Gastroesophageal sphincter (tissue), 4 donors: Measurements from ENCODE around the gene GSDMA. TPM values are rescaled to one million over a fixed set of nuclear protein-coding genes. Genes with fewer than 3 reads are reported as not detected.

Experiments
- ATAC-seq: fragments of 150-250 bp; one replicate; pipeline ENCODE4 v1.9.1; 2016; ENCODE audit warnings: mild to moderate bottlenecking, moderate library complexity
- H3K27ac ChIP-seq, 4 donors: fragments of 200-600 bp; sonication (generic) in 3 of 4; 1 replicate in 3 of 4; 2 replicates in 1 of 4; pipeline ENCODE4 v1.5.1; 2016 to 2019
- H3K27me3 ChIP-seq: fragments of 200-600 bp; sonication (generic); one replicate; pipeline ENCODE4 v1.5.1; 2019
- H3K36me3 ChIP-seq, 2 donors: fragments of 200-600 bp; sonication (generic); one replicate each; pipeline ENCODE4 v1.5.1; 2019; ENCODE audit warnings: control low read depth in 1 of 2
- H3K4me1 ChIP-seq, 3 donors: fragments of 200-600 bp; sonication (generic); 1 replicate in 2 of 3; 2 replicates in 1 of 3; pipeline ENCODE4 v1.5.1; 2016 to 2019; ENCODE audit warnings: control low read depth in 2 of 3
- H3K4me3 ChIP-seq, 2 donors: fragments of 200-600 bp; sonication (generic); one replicate each; pipeline ENCODE4 v1.5.1; 2019; ENCODE audit warnings: mild to moderate bottlenecking in 1 of 2, moderate library complexity in 1 of 2
- H3K9me3 ChIP-seq, 3 donors: fragments of 200-600 bp; sonication (generic); one replicate each; pipeline ENCODE4 v1.5.1; 2017 to 2019; ENCODE audit warnings: control low read depth in 2 of 3
- CTCF ChIP-seq, 4 experiments: fragments of 200-600 bp in 2 of 4; fragments of 450-650 bp in 2 of 4; sonication (generic) in 1 of 4; IDR thresholded peaks; one replicate each; pipeline ENCODE4 v1.5.1; 2017 to 2019; ENCODE audit warnings: antibody characterized with exemption in 4 of 4, mild to moderate bottlenecking in 2 of 4, moderate library complexity in 2 of 4
- EP300 ChIP-seq: sonication (generic); formaldehyde crosslinking; IDR thresholded peaks from one replicate; pipeline ENCODE4 v1.6.1; 2017; ENCODE audit warnings: antibody characterized with exemption, mild to moderate bottlenecking
- POLR2A ChIP-seq, 2 donors: fragments of 450-650 bp; IDR thresholded peaks; one replicate each; pipeline ENCODE4 v1.6.1; 2017; ENCODE audit warnings: antibody characterized with exemption in 2 of 2, mild to moderate bottlenecking in 2 of 2, moderate library complexity in 1 of 2
- POLR2AphosphoS5 ChIP-seq: sonication (generic); formaldehyde crosslinking; IDR thresholded peaks from one replicate; pipeline ENCODE4 v1.6.1; 2017; ENCODE audit warnings: antibody characterized with exemption
- WGBS, 2 donors: methylation state at CpG; one replicate each; pipeline ENCODE4 v1.1.5; 2018; ENCODE audit warnings: low coverage in 1 of 2; 5-methylcytosine and 5-hydroxymethylcytosine counted together
- total RNA-seq, 4 donors: library from RNA; depleted of rRNA; stranded (reverse); fragments of >200 nt; gene quantifications; one replicate each; pipeline ENCODE4 v1.1.0, GENCODE V29; 2016

The GSDMA gene
- total RNA-seq, 4 donors from 2014 or later = 0.35 to 1.6 (median 0.54) TPM; not detected in 1

GRCh38 chr17:39923230-39923629, 39.6 kb upstream of the GSDMA start:
- no peaks in the 10 kb centered on the region for H3K27me3 ChIP-seq
- H3K4me1 ChIP-seq = peaks cover 0 to 39% (median 16%) of the 10 kb centered on the region in 3 donors
- H3K36me3 ChIP-seq = peaks cover 0 to 57% of the 10 kb centered on the region in 2 donors
- no peaks in the 10 kb centered on the region for H3K9me3 ChIP-seq
- no peak overlapping the region for H3K27ac ChIP-seq
- TF ChIP-seq POLR2AphosphoS5 = no peak
- no peak for TF ChIP-seq EP300
- TF ChIP-seq CTCF (IDR thresholded peaks at IDR 0.05) = no peak
- TF ChIP-seq POLR2A (IDR thresholded peaks at IDR 0.05) = no peak
- WGBS, 2 donors = 50% methylated on average over 1 of the region's 6 CpGs; no CpG with 5 or more reads in 1 of the 2 donors
- ATAC-seq = no peak
- H3K4me3 ChIP-seq = no peak overlapping the region

GRCh38 chr17:39923836-39924690, 38.7 kb upstream of the GSDMA start:
- Histone ChIP-seq H3K4me1 (peaks cover 4 to 47% (median 23%) of the 10 kb centered on the region in 3 donors), H3K27ac (no peak overlapping the region), H3K36me3 (peaks cover 0 to 54% of the 10 kb centered on the region in 2 donors), H3K4me3 (no peak overlapping the region), H3K27me3 (no peaks in the 10 kb centered on the region), H3K9me3 (no peaks in the 10 kb centered on the region)
- TF ChIP-seq POLR2AphosphoS5 (no peak), CTCF (IDR thresholded peaks at IDR 0.05) (no peak), POLR2A (IDR thresholded peaks at IDR 0.05) (no peak), EP300 (no peak)
- WGBS, 2 donors = 50 to 84% methylated on average over 1 to 10 of the region's 17 CpGs
- no peak for ATAC-seq

DNA sequence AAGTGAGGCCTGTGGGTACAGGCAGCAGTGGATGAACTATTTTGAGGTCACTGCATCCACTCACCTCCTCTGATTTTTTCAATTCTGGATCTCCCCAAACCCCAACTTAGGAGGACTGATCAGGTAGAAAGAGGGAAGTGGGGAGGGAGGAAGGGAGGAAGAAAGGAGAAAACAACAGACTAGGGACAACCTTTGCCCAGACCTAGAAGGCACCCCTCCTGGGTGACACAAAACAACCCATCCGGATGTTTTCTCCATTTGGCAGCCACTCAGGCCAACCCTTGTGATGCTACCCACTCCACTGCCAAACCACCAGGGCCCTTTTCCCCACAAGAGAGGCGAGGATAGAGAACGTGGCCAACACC, 38.1 kb upstream of the GSDMA start:
- Histone ChIP-seq H3K4me3 (no peak overlapping the region), H3K27ac (no peak overlapping the region), H3K36me3 (peaks cover 0 to 47% of the 10 kb centered on the region in 2 donors), H3K27me3 (no peaks in the 10 kb centered on the region), H3K4me1 (peaks cover 4 to 53% (median 24%) of the 10 kb centered on the region in 3 donors), H3K9me3 (no peaks in the 10 kb centered on the region)
- 60% methylated on average over 3 of the region's 3 CpGs; no CpG with 5 or more reads in 1 of the 2 donors for WGBS, 2 donors
- TF ChIP-seq POLR2AphosphoS5 = no peak
- no peak for TF ChIP-seq EP300
- TF ChIP-seq POLR2A (IDR thresholded peaks at IDR 0.05) = no peak
- no peak for TF ChIP-seq CTCF (IDR thresholded peaks at IDR 0.05)
- no peak for ATAC-seq

DNA sequence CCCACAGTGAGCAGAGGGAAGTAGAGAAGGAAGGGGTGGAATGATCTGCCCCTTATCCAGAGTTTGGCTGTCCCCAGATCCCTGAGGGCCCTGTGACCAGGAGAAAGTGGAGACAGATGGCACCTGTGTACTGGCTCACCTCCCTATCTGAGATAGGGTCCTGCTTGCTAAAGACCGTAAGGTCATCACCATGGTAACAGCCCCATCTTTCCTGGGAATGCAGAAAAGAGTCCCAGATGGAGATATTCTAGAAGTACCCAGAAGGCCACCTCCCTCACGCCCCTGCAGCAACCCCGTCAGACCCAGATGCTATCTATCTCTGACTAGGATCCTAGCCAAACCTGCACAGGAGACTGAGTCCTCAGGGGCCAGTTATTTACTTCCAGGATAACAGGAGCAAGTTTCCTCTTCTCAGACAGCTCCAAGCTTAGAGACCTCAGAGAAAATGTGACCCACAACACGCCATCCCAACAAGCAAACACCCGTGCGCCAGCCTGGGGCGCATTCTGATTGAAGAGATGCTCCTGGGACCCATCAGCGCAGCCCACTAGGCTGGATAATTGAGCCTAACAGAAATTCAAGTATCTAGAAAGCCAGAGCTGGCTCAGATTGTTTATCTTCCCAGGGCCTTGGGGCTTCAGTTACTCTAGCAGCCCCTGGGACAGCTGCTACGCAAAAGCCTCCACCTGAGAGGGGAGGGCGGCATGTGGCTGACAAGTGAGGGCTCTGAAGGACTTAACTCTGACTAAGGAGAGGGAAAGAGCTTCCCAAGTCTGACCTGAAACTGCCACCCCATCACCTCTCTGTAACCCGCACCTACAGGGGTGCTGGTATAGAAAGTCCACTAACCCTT, 37.3 kb upstream of the GSDMA start:
- peaks cover 4 to 56% (median 24%) of the 10 kb centered on the region in 3 donors for H3K4me1 ChIP-seq
- no peak for ATAC-seq
- 59 to 84% methylated on average over 2 to 8 of the region's 11 CpGs for WGBS, 2 donors
- H3K9me3 ChIP-seq = no peaks in the 10 kb centered on the region
- peaks cover 0 to 39% of the 10 kb centered on the region in 2 donors for H3K36me3 ChIP-seq
- no peak overlapping the region for H3K27ac ChIP-seq
- TF ChIP-seq EP300 (no peak), CTCF (IDR thresholded peaks at IDR 0.05) (no peak), POLR2AphosphoS5 (no peak), POLR2A (IDR thresholded peaks at IDR 0.05) (no peak)
- no peaks in the 10 kb centered on the region for H3K27me3 ChIP-seq
- no peak overlapping the region for H3K4me3 ChIP-seq
